Measurements from ENCODE around the gene HDHD3.

The HDHD3 gene

GRCh38 chr9:113409481-113409880, 32.7 kb upstream of the HDHD3 start:
- TF ChIP-seq, protein P1, sequence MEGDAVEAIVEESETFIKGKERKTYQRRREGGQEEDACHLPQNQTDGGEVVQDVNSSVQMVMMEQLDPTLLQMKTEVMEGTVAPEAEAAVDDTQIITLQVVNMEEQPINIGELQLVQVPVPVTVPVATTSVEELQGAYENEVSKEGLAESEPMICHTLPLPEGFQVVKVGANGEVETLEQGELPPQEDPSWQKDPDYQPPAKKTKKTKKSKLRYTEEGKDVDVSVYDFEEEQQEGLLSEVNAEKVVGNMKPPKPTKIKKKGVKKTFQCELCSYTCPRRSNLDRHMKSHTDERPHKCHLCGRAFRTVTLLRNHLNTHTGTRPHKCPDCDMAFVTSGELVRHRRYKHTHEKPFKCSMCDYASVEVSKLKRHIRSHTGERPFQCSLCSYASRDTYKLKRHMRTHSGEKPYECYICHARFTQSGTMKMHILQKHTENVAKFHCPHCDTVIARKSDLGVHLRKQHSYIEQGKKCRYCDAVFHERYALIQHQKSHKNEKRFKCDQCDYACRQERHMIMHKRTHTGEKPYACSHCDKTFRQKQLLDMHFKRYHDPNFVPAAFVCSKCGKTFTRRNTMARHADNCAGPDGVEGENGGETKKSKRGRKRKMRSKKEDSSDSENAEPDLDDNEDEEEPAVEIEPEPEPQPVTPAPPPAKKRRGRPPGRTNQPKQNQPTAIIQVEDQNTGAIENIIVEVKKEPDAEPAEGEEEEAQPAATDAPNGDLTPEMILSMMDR (conservative IDR thresholded peaks at IDR 0.05): no peak
- H3K27ac ChIP-seq: peak overlapping the region; percentile 98

DNA sequence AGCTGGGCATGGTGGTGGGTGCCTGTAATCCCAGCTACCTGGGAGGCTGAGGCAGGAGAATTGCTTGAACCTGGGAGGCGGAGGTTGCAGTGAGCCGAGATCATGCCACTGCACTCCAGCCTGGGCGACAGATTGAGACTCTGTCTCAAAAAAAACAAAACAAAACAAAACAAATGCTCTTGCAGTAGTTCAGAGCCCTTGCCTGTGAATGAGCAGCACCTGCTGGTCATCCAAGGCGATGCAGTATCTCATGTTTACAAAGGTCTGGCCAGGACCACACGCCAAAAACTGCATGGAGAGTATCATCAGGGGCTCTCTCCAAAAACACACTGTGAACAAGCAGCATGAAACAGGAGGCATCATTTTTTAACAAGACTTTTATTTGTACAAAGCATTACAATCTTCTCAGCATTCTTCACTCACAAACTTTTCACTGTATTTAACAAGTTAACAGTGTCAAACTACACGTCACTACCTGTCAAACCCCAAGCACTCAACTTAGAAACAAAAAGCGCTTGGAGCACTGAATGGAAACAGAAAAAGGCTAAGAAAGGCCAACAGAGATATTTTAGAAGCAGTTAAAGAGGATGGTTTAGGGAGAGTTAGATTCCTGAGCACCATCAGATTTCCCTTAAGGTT, 30.2 kb upstream of the HDHD3 start:
- TF ChIP-seq, protein P1 (conservative IDR thresholded peaks at IDR 0.05): peak; percentile 98

GRCh38 chr9:113406353-113406752, 29.6 kb upstream of the HDHD3 start:
- H3K27ac ChIP-seq: peak overlapping the region; percentile 51

More for the DNA sequence above, 30.2 kb upstream of the HDHD3 start:
- H3K27ac ChIP-seq: peak overlapping the region; percentile 51

DNA sequence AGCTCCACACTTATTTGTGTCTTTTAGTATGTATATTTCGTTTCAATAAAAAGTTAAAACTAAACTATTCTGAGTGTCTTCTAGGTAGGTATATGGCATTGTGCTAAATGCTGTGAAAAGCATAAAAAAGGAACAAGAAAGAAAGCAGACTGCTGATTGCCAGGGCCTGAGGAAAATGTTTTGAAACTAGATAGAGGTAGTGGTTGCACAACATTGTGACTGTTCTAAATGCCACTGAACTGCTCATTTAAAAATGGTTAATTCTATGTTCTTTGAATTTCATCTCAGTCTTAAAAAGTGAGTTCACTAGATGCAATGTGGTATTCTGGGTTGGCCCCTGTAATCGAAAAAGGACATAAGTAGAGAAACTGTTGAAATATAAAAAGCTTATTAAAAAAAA, 26.9 kb upstream of the HDHD3 start:
- no peak overlapping the region for H3K27ac ChIP-seq
- TF ChIP-seq, protein P1 (conservative IDR thresholded peaks at IDR 0.05): no peak

DNA sequence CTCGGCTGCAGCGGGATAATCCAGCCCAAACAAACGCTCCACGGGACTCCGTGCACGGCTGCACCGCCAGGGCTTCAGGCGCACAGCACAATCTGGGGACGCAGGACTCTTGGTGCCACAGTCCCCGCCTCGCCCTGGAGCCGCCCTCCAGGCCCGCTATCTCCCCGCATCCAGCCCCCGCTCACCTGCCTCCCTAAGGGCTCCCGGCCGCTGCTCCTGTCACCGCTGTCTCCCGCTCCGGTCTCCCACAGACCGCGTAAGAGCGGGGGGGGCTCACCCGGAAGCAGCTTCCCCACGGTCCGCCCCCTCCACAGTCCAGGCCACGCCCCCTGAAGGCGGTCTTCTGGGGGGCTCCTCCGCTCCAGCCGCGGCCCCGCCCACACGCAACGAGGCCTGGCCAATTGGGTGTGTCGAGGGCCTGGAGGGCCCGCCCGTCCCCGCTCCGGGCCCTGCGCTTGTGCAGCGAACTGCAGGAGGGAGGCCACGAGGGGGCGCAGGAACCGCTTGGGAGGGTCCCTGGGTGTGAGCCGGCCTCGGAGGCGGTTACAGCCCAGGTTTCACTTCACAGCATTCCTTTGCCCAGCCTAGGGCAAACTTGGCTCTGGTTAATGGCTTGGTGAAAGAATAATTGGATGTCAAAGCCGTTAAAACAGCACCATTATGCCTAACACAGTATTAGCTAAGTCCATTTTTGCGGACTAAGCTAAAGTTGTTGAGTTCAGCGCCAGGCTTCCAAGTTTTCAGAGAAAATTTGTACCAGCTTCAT, 24.4 kb upstream of the HDHD3 start, which contains the start of gene ALAD:
ALAD (minus strand) TSS at position 258 of the 766 bp plus-strand sequence. CDS start 7,725 bp downstream, outside the sequence.
- peak within 1 kb of the TSS; percentile 67 for H3K27ac ChIP-seq

GRCh38 chr9:113399646-113400200, 22.9 kb upstream of the HDHD3 start:
- peak overlapping the region; percentile 67 for H3K27ac ChIP-seq
- TF ChIP-seq, protein P1 (conservative IDR thresholded peaks at IDR 0.05): no peak

More for the DNA sequence above, 24.4 kb upstream of the HDHD3 start, which contains the start of gene ALAD:
- TF ChIP-seq, protein P1 (conservative IDR thresholded peaks at IDR 0.05): peak; percentile 100

- no peak overlapping the region for H3K27ac ChIP-seq
- TF ChIP-seq, protein P1 (conservative IDR thresholded peaks at IDR 0.05): no peak
Measured at GRCh38 chr9:113398796-113399195, 22.0 kb upstream of the HDHD3 start.

Measured in VCaP (cell line).